MV-4-11 (cell line): ENCODE data around the gene MPC1L.
"Not testable (repeated sequence)": the region's sequence is repeated elsewhere in the genome, so short reads cannot be mapped to it uniquely, and the experiment has no call there.

Source experiments
- DNase-seq: peaks from one replicate; lab custom pipeline; 2025; lab: John Stamatoyannopoulos, UW

Gene MPC1L

DNA sequence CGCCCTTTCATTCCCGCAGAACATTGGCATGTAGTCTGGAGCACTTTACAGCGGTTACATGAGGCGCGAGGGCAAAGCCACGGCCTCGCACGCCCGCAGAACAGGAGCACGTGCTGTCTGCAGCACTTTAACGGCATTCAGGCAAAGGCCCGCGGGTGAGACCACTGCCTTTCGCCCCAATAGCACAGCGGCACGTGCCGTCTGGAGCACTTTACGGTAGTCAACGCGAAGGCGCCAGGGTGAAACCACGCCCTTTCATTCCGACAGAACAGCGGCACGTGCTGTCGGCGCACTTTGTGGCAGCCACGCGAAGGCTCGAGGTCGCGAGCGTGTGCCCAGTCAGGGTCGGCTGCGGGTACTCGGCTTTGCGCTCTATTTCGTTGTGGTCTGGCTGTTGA, at the start of gene MPC1L:
Gene MPC1L, plus strand, starts transcription at position 290 of the 398 bp plus-strand sequence. CDS start 138 bp downstream, outside the sequence.
- DNase-seq: no peak

DNA sequence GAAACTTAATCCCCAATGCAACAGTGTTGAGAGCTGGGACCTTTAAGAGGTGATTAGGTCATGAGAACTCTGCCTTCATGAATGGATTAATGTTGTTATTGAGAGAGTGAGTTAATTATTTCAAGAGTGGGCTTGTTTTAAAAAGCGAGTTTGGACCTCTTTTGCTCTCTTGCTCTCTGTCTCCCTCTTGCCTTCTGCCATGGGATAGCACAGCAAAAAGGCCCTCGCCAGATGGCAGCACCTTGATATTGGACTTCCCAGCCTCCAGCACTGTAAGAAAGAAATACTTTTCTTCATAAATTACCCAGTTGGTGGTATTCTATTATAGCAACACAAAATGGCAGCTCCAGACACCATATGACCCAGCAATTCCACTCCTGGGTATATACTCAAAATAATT, 49.5 kb upstream of the MPC1L start:
- DNase-seq: peak; percentile 7

DNA sequence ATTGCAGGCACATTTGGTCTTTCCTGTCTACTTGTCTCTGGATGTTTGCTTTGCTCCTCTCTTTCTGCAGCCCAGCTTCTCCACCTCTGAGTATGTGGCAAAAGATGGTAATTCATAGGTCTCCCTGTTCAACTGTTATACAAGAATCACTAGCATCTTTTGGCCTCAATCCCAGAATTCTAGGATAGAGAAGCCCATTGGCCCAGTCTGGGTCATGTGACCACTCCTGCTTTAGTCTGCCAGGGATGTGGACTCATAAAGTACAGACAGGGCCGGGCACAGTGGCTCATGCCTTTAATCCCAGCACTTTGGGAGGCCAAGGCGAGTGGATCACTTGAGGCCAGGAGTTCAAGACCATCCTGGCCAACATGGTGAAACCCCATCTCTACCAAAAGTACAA, 47.8 kb upstream of the MPC1L start:
- not testable (repeated sequence) for DNase-seq

DNA sequence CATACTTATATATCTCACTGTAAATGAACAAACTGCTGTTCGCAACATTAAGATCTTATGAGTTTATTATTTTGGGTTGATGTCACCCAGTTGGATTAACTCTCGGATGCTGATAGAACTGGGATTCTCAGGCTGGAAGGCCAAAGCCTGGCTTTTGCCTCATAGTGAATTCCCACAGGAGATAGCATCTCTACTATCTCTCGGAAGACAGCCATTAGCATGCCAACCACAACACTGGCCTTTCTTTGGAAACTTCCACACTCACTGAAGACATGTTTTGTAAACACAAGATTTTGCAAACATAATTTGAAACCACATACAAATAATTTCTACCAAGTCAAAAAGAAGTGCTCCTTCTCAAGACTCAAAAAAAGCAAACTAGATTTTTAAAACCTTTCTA, 46.9 kb upstream of the MPC1L start:
- DNase-seq: no peak

DNA sequence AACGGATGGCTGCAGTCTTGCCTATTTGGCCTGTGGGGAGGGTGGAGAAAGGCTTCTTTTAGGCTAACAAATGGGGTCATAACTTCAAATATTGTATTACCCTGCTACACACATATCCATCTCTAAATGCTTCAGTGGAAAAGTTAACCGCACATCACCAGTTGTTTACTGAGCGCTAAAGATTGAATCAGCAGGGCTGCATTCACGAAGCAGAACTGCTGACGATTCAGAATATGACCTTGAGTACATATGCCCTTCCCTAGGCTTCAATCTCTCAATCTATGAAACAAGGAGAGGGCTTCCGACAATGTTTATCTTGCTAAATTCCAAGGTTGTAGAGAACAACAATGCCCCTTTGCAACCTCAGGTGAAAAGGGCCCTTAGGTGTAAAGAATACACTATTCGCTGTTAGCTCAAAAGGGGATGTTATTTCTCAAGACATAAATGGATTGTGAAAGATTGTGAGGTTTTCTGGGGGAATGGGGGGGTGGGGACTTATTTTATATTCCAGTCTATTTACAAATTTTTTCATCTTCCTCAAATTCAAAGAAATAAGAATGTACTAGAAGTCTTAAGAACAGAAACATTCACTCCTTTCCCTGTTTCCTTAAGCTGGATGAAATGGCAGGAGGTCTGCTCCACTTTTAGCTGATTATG, 45.1 kb upstream of the MPC1L start:
- DNase-seq: peak; percentile 14

DNA sequence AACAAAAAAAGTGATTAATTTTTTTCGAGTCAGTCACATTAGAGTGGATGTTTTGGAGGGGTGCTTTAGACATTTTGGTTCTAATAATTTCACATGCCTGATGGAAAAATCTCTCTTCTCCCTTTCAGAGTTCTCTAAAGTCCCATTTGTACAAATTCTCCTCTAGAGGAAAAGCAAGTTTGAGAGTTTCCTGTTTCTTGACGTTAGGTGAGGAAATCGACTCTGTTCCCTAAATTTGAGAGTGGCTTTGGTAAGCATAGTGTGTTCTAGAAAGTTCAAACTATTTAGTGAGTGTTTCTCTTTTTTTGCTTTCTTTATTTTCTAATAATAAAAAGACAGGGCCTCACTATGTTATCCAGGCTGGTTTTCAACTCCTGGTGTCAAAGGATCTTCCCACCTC, 44.1 kb upstream of the MPC1L start:
- DNase-seq: peak; percentile 14

DNA sequence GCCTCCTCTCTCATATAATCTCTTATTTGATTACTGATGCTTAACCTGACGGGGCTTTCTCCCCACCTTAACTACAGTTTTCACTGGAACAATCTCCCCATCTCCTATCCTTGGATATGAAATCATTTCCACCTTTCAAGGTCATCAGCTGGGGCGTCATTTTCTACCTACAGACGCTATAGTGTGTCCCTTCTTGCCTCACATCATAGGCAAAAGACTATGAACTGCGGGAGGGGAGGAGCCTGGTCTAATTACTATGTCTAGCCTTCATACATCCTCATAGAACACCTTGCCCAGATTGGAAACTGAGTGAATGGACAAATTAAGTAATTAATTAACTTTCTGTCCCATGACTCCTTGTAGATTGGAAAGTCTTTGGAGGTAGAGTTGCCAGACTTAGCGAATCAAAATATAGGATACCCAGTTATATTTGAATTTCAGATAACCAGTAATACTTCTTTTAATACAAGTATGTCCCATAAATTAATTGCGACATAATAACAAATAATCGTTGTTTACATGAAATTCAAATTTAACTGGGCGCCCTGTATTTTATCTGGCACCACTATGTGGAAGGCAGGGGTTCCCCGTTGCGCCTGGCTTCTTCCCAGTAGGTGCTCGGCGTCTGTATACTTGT, 43.2 kb upstream of the MPC1L start:
- no peak for DNase-seq

DNA sequence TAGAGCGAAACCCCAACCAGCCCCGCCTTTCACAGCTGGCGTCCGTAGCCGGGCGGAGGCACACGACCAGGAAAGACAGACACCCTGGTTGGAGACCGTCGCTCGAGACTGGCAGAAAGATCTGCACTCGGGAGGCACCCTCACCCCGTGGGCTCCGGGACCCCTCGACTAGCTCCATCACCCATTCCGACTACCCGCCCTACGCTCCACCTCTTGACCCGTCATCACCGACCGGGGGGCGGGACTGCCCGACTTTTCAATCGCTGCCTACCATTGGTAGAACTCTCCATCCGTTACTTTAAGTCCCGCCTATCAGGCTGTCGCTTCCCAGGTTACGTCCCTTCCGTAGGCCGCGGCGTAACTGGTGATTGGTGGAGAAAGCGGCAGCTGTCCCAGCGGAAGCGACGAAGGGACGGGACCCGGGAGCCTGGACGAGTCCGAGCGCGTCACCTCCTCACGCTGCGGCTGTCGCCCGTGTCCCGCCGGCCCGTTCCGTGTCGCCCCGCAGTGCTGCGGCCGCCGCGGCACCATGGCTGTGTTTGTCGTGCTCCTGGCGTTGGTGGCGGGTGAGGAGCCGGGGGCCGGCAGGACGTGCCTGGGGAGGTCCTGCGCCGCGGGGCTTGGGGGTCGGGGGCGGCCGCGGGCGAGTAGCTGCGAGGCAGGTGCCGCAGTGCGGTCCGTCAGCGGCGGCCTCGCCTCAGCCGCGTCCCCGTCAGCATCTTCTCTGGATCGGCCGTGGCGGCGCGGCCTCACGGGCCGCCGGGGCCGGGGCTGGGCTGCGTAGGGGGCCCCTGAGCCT, 42.5 kb upstream of the MPC1L start, which contains the start of gene ATP6AP2:
Gene ATP6AP2, plus strand, starts transcription at position 434 of the 799 bp plus-strand sequence. Its CDS starts 96 bp downstream, at position 530.
- DNase-seq: peak; percentile 92

DNA sequence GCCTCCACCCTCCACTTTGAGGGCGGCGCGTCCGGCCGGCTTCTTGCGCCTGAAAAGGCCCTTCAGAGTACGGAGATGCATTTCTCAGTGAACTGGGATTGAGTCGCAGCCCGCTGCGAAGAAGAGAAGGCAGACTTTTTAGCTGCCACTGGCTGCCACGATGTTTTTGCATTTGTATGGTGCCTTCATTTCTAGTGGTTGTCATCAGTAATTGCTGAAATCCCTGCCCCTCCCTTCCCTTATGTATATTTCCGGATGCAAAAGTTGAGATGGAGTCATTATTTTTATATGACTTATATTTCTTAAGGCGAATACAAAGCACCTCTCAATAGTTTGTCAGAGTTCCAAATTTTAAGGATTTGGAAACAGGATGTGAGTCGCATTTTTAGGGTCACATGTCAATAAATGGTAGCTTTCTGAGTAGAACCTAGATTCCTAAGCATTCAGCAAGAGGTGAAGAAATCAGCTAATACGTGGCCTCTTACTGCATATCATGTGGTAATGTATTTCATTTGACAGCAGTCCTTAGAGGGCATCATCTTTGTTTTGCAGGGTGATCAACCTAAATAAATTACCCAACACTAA, 41.8 kb upstream of the MPC1L start:
- no peak for DNase-seq

DNA sequence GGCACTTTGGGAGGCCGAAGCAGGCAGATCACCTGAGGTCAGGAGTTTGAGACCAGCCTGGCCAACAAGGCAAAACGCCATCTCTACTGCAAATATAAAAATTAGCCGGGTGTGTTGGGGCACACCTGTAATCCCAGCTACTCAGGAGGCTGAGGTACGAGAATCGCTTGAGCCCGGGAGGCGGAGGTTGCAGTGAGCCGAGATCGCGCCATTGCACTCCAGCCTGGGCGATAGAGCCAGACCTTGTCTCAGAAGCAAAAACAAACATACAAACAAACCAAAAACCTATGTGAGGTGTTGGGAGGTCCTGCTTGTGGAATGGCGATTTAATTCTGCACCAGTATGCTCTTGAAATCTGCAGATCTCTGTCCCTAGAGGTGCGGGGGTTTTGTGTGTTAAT, 41.0 kb upstream of the MPC1L start:
- not testable (repeated sequence) for DNase-seq

DNA sequence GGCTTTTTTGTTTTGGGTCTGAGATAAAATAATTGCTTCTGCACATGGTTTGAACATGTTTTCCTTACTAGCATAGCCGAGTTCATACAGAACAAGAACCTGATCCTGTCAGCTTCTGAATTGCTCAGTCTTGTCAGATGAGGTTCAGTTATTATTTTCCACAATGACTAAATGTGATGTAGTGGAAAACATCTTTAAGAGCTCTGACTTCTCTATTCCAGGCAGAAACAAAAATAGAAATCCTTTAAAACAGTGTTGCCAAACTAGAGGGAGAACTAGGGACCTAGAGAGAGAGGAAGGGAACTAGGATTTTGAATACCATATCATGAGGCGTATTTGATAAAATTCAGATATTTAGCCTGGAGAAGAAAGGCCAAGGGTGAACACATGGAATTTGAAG, 40.4 kb upstream of the MPC1L start:
- peak; percentile 17 for DNase-seq

DNA sequence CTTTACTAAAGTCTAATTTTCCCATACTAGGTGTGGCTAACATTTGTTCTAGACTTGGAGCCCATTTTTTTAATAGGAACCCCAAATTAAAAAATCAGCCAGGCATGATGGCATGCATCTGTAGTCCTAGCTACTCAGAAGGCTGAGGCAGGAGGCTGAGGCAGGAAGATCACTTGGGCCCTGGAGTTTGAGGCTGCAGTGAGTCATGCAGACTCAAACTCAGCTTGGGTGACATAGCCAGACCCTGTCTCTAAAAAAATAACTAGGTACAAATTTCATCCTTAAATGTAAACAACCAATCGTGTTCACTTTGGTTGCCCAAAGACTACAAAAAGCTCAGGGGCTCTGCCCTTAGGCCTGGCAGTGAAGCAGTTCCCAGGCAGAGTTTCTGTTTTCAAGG, 35.6 kb upstream of the MPC1L start:
- DNase-seq: not testable (repeated sequence)

DNA sequence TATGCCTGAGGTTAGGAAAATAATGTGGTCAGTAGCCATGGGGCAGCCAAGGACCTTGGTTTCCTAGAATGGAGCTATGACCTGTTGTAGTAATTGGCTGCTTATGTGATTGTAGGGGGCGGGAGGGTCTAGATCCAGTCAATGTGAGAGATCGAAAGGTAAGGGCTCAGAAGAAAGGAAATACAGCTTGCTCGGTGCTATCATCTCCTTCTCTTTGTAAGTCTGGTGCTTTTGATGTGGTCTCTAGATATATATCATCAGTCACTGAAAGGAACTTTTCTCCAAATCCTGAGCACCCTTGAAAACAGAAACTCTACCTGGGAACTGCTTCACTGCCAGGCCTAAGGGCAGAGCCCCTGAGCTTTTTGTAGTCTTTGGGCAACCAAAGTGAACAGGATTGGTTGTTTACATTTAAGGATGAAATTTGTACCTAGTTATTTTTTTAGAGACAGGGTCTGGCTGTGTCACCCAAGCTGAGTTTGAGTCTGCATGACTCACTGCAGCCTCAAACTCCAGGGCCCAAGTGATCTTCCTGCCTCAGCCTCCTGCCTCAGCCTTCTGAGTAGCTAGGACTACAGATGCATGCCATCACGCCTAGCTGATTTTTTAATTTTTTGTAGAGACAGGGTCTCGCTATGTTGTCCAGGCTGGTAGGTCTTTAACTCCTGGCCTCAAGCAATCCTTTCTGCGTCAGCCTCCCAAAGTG, 33.5 kb upstream of the MPC1L start:
- DNase-seq: not testable (repeated sequence)

DNA sequence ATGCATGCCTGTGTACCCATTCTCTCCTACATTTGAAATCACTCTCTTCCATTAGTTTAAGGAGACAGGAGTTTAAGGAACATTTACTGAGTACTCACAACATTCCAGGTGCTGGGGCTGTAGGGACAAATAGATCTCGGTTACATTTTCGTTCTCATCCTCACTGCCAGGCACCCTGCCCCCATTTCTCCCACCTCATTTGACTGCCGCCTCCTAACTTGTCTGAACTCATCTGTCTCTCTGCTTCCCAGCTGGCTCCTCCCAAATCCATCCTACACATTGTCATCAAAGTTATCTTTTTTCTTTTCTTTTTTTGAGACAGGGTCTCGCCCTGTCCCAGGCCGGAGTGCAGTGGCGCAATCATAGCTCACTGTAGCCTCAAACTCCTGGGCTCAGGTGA, 19.8 kb upstream of the MPC1L start:
- no peak for DNase-seq

DNA sequence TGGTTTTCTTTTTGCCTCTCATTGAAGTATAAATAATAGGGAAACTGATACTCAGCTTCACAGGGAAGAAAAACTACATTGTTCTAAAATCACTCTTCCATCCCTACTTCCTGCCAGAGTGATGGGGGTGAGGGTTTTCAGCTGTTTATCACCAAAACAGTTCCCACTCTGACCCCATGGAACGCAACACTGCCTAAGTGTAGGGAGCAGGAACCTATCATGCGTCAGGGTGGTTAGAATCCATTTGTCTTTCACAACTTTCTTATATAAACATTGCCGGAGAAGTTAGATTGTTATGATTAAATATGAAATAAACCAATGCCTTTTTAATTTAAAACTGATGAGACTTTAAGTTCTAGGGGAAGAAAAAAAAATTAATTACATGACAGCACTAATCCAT, 15.8 kb upstream of the MPC1L start:
- DNase-seq: no peak

DNA sequence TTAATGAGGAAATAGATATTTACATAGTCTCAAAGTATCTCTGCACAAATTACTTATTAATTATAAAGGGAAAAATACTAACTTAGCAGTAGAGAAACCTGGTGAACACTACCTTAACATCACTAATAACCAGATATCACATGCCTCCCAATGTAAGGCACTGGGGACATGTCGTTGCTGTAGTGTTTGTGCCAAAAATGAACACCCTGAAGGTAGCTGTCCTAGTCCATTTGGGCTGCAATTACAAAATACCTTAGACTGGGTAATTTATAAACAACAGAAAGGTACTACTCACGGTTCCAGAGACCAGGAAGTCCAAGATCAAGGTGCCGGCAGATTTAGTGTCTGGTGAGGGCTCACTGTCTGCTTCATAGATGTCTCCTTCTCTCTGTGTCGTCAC, 10.7 kb upstream of the MPC1L start:
- DNase-seq: no peak

DNA sequence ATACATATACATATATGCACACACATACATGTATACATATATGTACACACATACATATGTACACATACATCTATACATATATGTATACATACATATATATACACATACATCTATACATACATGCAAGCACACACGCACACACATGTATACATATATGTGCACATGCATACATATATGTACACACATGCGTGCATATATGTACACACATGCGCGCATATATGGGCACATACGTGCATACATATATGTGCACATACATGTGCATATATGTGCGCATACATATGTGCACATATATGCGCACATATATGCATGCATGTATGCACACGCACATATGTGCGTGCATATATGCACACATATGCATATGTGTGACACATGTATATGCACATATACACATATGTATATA, 7.3 kb upstream of the MPC1L start:
- no peak for DNase-seq

DNA sequence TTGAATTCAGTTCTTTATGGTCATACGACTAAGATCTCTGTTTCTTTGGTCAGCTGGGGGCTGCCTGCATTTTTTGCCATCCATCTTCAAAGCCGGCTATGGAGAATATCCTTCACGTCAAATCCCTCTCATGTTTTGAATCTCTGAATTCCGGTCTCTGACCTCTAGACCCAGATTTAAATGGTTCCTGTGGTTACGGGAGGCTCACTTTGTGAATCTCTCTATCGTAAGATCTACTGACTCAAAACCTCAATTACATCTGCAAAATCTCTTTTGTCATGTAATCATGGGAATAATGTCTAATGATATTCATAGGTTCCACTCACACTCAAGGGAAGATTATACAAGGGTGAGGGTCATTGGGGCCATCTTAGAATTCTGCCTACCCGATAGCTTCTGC, 5.7 kb upstream of the MPC1L start:
- DNase-seq: no peak

DNA sequence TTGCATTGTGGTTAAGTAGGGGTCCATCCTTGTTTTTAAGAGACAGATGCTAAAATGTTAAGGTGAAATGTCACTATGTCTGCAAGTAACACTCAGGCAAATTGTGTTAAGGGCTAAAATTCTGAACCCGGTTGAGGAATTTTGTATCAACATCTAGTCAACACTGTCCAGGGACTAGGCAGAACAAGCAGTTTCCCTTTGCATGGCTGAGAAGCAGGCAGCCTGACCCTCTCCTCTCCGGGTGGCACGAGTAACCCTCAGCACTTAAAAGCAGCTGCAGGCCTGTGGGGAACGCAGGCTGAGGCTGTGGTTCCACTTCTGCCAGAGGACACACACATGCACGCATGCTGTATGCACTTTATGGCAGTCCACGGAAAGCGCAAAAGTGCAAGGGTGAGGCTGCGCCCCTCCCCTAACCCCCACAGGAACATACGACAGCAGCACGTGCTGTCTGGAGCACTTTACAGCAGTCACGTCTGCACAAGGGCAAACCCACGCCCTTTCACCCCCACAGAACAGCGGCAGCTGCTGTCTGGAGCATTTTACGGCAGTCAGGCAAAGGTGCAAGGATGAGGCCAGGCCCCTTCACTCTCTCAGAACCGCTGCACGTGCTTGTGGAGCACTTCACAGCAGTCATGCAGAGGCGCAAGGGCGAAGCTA, 619 bp upstream of the MPC1L start:
- no peak for DNase-seq

DNA sequence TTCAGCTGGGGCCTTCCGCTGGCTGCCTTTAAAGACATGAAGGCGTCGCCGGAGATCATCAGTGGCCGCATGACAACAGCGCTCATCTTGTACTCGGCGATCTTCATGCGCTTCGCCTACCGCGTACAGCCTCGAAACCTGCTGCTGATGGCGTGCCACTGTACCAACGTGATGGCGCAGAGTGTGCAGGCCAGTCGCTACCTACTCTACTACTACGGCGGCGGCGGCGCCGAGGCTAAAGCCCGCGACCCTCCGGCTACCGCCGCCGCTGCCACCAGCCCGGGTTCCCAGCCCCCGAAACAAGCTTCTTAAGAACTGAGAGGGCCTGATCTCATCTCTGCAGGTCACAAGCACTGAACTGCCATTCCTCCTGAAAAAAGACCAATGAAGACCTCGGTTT, 437 bp downstream of the MPC1L start:
- no peak for DNase-seq

DNA sequence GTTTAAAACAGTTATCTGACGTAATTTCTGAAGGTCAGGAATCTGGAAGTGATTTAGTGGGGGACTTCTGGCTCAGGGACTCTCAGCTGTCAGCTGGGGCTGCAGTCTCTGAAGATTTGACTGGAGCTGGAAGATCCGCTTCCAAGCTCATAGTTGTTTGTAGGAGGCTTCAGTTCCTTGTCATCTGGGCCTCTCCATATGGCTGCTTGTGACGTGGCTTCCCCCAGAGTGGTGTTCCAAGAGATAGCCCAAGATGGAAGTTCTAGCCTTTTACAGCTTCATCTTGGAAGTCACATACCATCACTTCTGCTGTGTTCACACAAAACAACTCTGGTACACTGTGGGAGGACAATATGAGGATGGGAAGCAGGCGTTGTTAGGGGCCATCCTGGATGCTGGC, 2.1 kb downstream of the MPC1L start:
- no peak for DNase-seq
